ENCODE results near the gene DRAXIN. TPM values are rescaled to one million over a fixed set of nuclear protein-coding genes. Genes with fewer than 3 reads are reported as not detected.
A peak's percentile ranks its signal among the peaks of the same experiment; 100 is the strongest.

DRAXIN gene
- total RNA-seq, 1 donor from 2014 or later: 1.7 TPM

DNA sequence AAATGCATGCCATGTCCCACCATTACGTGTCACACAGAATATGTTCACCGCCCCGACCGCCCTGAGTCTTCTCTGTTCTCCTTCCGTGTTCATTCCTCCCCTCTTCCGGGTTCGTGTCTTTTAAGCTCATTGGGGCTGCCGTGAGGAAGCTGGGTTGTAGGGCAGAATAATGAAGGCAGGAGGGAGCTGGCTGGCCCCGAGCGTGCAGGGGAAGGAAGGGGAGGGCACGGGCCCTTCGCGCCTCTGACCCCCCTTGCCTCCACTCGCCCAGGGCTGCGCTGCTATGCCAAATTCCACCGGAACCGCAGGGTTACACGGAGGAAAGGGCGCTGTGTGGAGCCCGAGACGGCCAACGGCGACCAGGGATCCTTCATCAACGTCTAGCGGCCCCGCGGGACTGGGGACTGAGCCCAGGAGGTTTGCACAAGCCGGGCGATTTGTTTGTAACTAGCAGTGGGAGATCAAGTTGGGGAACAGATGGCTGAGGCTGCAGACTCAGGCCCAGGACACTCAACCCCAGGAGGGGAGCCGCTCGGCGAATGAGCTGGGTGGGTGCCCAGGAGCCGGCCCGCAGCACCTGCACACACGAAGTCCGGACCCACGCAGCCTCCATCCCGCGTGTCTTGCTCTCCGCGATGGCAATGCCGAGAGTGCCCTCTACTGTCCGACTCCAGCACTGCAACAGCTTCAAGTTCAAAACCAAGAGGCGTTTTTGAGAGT, 28.0 kb downstream of the DRAXIN start:
- Histone ChIP-seq H3K79me2 (ENCODE audit: insufficient read depth, low read length) (no peaks in the 10 kb centered on the region), H3K4me1 (ENCODE audit: insufficient read depth, low read length) (peaks cover 3% of the 10 kb centered on the region), H3K9ac (ENCODE audit: low read length) (no peak overlapping the region), H3K9me3 (ENCODE audit: insufficient read depth, low read depth, low read length) (no peaks in the 10 kb centered on the region), H3K4me2 (ENCODE audit: low read length) (peak overlapping the region; percentile 76), H2AFZ (ENCODE audit: low read depth, low read length) (peak overlapping the region; percentile 87), H4K20me1 (ENCODE audit: insufficient read depth, low read length) (no peaks in the 10 kb centered on the region), H3K27ac (ENCODE audit: low read depth, low read length) (no peak overlapping the region), H3K36me3 (ENCODE audit: insufficient read depth, low read length) (no peaks in the 10 kb centered on the region), H3K27me3 (ENCODE audit: insufficient read depth, low read length) (no peaks in the 10 kb centered on the region), H3K4me3 (ENCODE audit: insufficient read depth, low read depth, low read length) (no peak overlapping the region)
- Mint-ChIP-seq H3K4me1 (ENCODE audit: low read depth, unreplicated experiment) (no peaks in the 10 kb centered on the region), H3K9me3 (ENCODE audit: unreplicated experiment) (no peaks in the 10 kb centered on the region), H3K36me3 (ENCODE audit: low read depth, unreplicated experiment) (no peaks in the 10 kb centered on the region), H3K4me3 (ENCODE audit: unreplicated experiment) (no peak overlapping the region), H3K27me3 (ENCODE audit: low read depth, unreplicated experiment) (peaks cover 37% of the 10 kb centered on the region), H3K27ac (ENCODE audit: unreplicated experiment) (no peak overlapping the region)
- peak; percentile 20 for DNase-seq (ENCODE audit: low read depth)
- no peak for FAIRE-seq
- TF ChIP-seq, protein P1, sequence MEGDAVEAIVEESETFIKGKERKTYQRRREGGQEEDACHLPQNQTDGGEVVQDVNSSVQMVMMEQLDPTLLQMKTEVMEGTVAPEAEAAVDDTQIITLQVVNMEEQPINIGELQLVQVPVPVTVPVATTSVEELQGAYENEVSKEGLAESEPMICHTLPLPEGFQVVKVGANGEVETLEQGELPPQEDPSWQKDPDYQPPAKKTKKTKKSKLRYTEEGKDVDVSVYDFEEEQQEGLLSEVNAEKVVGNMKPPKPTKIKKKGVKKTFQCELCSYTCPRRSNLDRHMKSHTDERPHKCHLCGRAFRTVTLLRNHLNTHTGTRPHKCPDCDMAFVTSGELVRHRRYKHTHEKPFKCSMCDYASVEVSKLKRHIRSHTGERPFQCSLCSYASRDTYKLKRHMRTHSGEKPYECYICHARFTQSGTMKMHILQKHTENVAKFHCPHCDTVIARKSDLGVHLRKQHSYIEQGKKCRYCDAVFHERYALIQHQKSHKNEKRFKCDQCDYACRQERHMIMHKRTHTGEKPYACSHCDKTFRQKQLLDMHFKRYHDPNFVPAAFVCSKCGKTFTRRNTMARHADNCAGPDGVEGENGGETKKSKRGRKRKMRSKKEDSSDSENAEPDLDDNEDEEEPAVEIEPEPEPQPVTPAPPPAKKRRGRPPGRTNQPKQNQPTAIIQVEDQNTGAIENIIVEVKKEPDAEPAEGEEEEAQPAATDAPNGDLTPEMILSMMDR (IDR thresholded peaks at IDR 0.05; ENCODE audit: insufficient read depth, low read depth, low read length): peak; percentile 95
- no peak for TF ChIP-seq EZH2 (IDR thresholded peaks at IDR 0.05; ENCODE audit: insufficient read depth, low read length)

DNA sequence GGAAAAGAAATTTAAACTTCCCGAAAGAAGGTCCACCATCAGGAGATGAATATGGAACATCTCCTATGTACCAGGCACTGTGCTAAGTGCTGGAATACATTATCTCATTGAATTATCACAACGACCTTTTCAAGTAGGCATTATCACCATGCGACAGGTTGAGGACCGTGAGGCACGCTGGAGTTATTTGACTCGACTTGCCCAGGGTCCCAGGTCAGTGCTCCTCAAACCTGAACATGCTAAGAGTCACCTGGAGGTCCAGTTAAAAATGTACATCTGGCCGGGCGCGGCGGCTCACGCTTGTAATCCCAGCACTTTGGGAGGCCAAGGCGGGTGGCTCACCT, 28.5 kb downstream of the DRAXIN start:
- H3K36me3 Mint-ChIP-seq (ENCODE audit: low read depth, unreplicated experiment): no peaks in the 10 kb centered on the region

More for the DNA sequence above, 28.5 kb downstream of the DRAXIN start:
- H4K20me1 ChIP-seq (ENCODE audit: insufficient read depth, low read length): no peaks in the 10 kb centered on the region
- peaks cover 2% of the 10 kb centered on the region for H3K27me3 ChIP-seq (ENCODE audit: insufficient read depth, low read length)
- no peak overlapping the region for H3K4me3 ChIP-seq (ENCODE audit: insufficient read depth, low read depth, low read length)
- H3K36me3 ChIP-seq (ENCODE audit: insufficient read depth, low read length): no peaks in the 10 kb centered on the region
- peak overlapping the region; percentile 76 for H3K4me2 ChIP-seq (ENCODE audit: low read length)
- no peaks in the 10 kb centered on the region for H3K79me2 ChIP-seq (ENCODE audit: insufficient read depth, low read length)
- no peak for FAIRE-seq
- Mint-ChIP-seq H3K4me1 (ENCODE audit: low read depth, unreplicated experiment) (no peaks in the 10 kb centered on the region), H3K27me3 (ENCODE audit: low read depth, unreplicated experiment) (peaks cover 37% of the 10 kb centered on the region), H3K4me3 (ENCODE audit: unreplicated experiment) (no peak overlapping the region), H3K9me3 (ENCODE audit: unreplicated experiment) (no peaks in the 10 kb centered on the region), H3K27ac (ENCODE audit: unreplicated experiment) (no peak overlapping the region)
- H3K9ac ChIP-seq (ENCODE audit: low read length): no peak overlapping the region
- TF ChIP-seq, protein P1 (IDR thresholded peaks at IDR 0.05; ENCODE audit: insufficient read depth, low read depth, low read length): no peak
- no peak for TF ChIP-seq EZH2 (IDR thresholded peaks at IDR 0.05; ENCODE audit: insufficient read depth, low read length)
- H2AFZ ChIP-seq (ENCODE audit: low read depth, low read length): no peak overlapping the region
- DNase-seq (ENCODE audit: low read depth): no peak
- no peaks in the 10 kb centered on the region for H3K9me3 ChIP-seq (ENCODE audit: insufficient read depth, low read depth, low read length)
- peaks cover 3% of the 10 kb centered on the region for H3K4me1 ChIP-seq (ENCODE audit: insufficient read depth, low read length)
- H3K27ac ChIP-seq (ENCODE audit: low read depth, low read length): no peak overlapping the region
